HG02885 (cell line): ENCODE data around the gene ZNF146.
"Not testable (repeated sequence)": the region's sequence is repeated elsewhere in the genome, so short reads cannot be mapped to it uniquely, and the experiment has no call there.

Experiments
- ATAC-seq: cut with Tn5 transposase; IDR thresholded peaks from one replicate; pipeline ENCODE4 v1.9.1; 2021; ENCODE audit warnings: mild to moderate bottlenecking; ENCODE audit not compliant: unreplicated experiment, poor library complexity

The ZNF146 gene

GRCh38 chr19:36267061-36267845 is 52.3 kb downstream of the ZNF146 start:
- ATAC-seq: no peak

GRCh38 chr19:36268081-36268480 is 53.2 kb downstream of the ZNF146 start:
- ATAC-seq: not testable (repeated sequence)

- ATAC-seq: not testable (repeated sequence)
These were observed 53.7 kb downstream of the ZNF146 start for GRCh38 chr19:36268591-36268990.

GRCh38 chr19:36269295-36269694 is 54.4 kb downstream of the ZNF146 start:
- not testable (repeated sequence) for ATAC-seq
